GM12873 (cell line): ENCODE results near the gene SEMA6A.
A peak's percentile ranks its signal among the peaks of the same experiment; 100 is the strongest.

Experiments
- TF ChIP-seq, protein P1 (sequence below): IDR thresholded peaks from 2 replicates; pipeline ENCODE4 v1.5.1; 2012; ENCODE audit warnings: low read depth, mild to moderate bottlenecking, moderate library complexity, low read length, control low read depth; ENCODE audit not compliant: insufficient read depth; ENCODE audit errors: missing control alignments

Gene SEMA6A

DNA sequence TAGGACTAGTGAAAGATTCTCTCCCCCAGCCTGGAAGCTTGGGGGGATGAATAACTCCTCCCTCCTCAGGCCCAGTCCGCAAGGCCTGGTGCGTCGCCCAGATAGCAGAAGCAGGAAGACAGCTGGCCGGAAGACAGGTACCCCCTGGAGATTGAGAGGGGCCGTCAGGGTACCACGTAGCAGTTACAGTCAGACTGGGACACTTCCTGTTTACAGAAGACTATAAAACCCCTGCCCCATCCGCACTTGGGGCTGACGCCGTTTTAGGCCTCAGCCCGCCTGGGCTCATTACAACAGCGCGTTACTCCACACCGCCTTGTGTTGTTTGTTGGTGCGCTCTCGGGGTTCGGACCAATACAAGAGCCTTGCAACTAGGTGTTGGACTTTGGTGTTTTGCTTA lies 15.4 kb downstream of the SEMA6A start:
- TF ChIP-seq, protein P1, sequence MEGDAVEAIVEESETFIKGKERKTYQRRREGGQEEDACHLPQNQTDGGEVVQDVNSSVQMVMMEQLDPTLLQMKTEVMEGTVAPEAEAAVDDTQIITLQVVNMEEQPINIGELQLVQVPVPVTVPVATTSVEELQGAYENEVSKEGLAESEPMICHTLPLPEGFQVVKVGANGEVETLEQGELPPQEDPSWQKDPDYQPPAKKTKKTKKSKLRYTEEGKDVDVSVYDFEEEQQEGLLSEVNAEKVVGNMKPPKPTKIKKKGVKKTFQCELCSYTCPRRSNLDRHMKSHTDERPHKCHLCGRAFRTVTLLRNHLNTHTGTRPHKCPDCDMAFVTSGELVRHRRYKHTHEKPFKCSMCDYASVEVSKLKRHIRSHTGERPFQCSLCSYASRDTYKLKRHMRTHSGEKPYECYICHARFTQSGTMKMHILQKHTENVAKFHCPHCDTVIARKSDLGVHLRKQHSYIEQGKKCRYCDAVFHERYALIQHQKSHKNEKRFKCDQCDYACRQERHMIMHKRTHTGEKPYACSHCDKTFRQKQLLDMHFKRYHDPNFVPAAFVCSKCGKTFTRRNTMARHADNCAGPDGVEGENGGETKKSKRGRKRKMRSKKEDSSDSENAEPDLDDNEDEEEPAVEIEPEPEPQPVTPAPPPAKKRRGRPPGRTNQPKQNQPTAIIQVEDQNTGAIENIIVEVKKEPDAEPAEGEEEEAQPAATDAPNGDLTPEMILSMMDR, result no peak

DNA sequence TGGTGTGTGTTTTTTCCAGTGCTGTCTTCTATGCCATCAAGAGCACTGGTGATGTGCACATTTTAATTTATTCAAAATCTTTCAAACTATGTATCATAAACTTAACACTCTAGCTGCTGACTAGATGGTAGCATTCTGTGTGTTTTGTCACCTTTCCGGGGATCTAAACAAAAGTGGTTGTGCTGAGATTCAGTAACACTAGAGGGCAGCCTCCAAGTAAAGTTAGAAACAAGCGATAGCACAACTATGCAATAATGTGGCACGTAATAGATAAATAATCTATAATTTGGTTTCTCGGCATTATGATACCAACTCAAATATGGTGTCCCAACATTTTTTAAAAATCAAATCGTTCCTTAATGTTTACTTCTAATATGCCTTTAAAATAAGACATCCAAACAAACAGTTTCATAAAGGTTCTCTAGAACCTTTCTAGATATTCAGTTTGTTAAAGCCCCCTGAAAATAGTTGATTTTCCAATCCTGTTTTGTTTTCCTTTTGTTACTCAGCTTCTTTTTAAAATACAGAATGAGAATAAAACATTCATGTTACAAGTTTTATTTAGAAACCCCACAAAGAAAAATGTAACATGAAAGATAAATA lies 16.9 kb downstream of the SEMA6A start:
- TF ChIP-seq, protein P1, result peak; percentile 50

DNA sequence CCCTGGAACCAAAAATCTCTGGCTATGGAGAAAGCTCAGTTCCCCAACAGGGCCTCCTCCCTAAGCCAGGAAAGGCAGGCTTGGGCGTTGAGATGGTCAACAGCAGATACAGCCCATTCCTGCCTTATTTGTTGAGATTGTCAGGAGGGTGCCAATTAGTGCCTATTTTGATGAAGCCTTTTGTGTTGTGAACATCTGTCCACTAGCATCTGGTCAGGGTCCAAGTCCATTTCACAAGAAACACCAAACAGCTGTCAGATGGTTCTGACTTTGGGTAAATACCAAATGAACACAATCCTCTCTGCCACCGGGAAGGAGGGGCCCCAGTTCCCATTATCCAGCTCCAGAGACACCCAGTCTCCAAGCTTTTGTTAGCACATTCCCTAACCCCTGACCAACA lies 19.9 kb downstream of the SEMA6A start:
- TF ChIP-seq, protein P1, result no peak

DNA sequence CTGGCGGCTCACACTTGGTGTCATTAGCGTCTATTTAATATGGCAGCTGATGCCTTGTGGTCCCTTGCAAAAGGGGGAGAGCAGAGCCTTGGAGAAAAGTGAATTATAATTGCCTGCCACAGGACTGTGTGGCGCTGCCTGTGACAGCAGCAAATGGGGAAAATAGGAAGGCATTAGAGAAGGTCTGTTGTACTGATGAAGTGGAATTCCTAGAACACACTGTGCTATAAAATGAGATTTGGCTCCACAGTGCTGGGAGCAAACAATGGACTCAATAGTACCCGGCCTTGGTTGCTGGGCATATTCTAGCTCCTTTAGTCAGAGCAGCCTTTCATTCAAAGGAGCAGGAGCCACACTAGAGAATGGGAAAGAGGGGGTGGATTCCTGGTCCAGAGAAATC lies 21.3 kb downstream of the SEMA6A start:
- TF ChIP-seq, protein P1, result no peak

DNA sequence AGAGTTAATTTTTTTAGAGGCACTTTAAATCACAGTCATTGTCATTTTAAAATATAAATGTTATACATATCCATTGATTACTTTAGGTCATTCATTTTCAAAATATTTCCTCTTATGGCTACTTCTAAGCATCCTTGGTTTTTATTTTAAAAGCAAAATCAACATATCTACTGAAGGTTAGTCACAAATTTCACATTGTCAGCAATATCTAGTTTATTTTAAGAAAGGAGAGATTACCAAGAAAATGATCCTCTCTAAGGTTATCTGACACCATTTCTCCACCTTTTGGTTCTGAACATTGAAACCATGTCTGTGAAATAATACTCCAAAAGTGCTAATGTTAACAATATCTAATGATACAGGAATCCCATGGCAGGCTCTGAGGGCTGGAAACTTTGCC lies 24.5 kb downstream of the SEMA6A start:
- TF ChIP-seq, protein P1, result no peak

- TF ChIP-seq, protein P1, result no peak
These were observed 27.9 kb downstream of the SEMA6A start for GRCh38 chr5:116546743-116547124.

- TF ChIP-seq, protein P1, result no peak
These were observed 28.4 kb downstream of the SEMA6A start for GRCh38 chr5:116546033-116546742.
